Transverse colon (tissue), 3 donors: ENCODE results near the gene LRRC36.

Experiments
- EP300 ChIP-seq: sonication (generic); formaldehyde crosslinking; IDR thresholded peaks from one replicate; pipeline ENCODE4 v1.6.1; 2017; ENCODE audit warnings: antibody characterized with exemption, low read depth
- TF ChIP-seq, protein P1 (sequence below), 5 experiments: fragments of 200-600 bp in 3 of 5; fragments of 450-650 bp in 2 of 5; sonication (generic) in 3 of 5; IDR thresholded peaks; 1 replicate in 2 of 5; 2 replicates in 3 of 5; pipeline ENCODE4 v1.5.1; 2016 to 2017; ENCODE audit warnings: antibody characterized with exemption in 5 of 5, inconsistent platforms in 3 of 5, mild to moderate bottlenecking in 2 of 5, moderate library complexity in 1 of 5

DNA sequence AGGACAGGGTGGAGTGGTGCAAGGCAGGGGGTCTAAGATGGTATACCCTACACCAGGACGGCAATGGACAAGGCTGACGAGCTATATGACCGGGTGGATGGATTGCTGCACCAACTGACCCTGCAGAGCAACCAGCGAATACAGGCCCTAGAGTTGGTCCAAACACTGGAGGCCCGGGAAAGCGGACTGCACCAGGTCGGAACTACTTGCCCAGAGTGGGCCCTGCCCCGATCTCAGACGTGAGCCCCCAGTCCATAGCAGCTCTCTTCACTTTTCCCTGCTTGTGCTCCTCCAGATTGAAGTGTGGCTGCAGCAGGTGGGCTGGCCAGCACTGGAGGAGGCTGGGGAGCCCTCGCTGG is 44.2 kb upstream of the LRRC36 start:
- TF ChIP-seq, protein P1, sequence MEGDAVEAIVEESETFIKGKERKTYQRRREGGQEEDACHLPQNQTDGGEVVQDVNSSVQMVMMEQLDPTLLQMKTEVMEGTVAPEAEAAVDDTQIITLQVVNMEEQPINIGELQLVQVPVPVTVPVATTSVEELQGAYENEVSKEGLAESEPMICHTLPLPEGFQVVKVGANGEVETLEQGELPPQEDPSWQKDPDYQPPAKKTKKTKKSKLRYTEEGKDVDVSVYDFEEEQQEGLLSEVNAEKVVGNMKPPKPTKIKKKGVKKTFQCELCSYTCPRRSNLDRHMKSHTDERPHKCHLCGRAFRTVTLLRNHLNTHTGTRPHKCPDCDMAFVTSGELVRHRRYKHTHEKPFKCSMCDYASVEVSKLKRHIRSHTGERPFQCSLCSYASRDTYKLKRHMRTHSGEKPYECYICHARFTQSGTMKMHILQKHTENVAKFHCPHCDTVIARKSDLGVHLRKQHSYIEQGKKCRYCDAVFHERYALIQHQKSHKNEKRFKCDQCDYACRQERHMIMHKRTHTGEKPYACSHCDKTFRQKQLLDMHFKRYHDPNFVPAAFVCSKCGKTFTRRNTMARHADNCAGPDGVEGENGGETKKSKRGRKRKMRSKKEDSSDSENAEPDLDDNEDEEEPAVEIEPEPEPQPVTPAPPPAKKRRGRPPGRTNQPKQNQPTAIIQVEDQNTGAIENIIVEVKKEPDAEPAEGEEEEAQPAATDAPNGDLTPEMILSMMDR (IDR thresholded peaks at IDR 0.05): no peak
- TF ChIP-seq EP300: no peak
